ENCODE results near the gene NOA1. TPM values are rescaled to one million over a fixed set of nuclear protein-coding genes. Genes with fewer than 3 reads are reported as not detected.

NOA1 gene
- total RNA-seq = 10 to 100 TPM; 18.8 to 19.7 TPM

GRCh38 chr4:56977321-56978012 lies at the start of gene NOA1:
Gene NOA1 (minus strand): TSS chr4:56977606. CDS start chr4:56977585, 21 bp downstream.
- peak; percentile 85 for ATAC-seq (replicated peaks)
- Mint-ChIP-seq H3K27me3 (no peaks in the 10 kb centered on the region), H3K9me3 (no peaks in the 10 kb centered on the region), H3K4me1 (peaks cover 16% of the 10 kb centered on the region), H3K4me3 (peak within 1 kb of the TSS; percentile 100), H3K27ac (peak within 1 kb of the TSS; percentile 97), H3K36me3 (ENCODE audit: low read depth) (peaks cover 87% of the 10 kb centered on the region)

GRCh38 chr4:57023104-57023503 lies 45.7 kb upstream of the NOA1 start:
- H3K4me1 Mint-ChIP-seq = no peaks in the 10 kb centered on the region
- no peaks in the 10 kb centered on the region for H3K27me3 Mint-ChIP-seq
- no peaks in the 10 kb centered on the region for H3K9me3 Mint-ChIP-seq
- peaks cover 97% of the 10 kb centered on the region for H3K36me3 Mint-ChIP-seq (ENCODE audit: low read depth)
- H3K4me3 Mint-ChIP-seq = no peak overlapping the region
- no peak overlapping the region for H3K27ac Mint-ChIP-seq
- ATAC-seq (replicated peaks) = no peak

GRCh38 chr4:57020467-57021101 lies 43.2 kb upstream of the NOA1 start:
- Mint-ChIP-seq H3K9me3 (no peaks in the 10 kb centered on the region), H3K27me3 (no peaks in the 10 kb centered on the region), H3K27ac (no peak overlapping the region), H3K36me3 (ENCODE audit: low read depth) (peaks cover 99% of the 10 kb centered on the region), H3K4me3 (no peak overlapping the region), H3K4me1 (no peaks in the 10 kb centered on the region)
- ATAC-seq (replicated peaks) = no peak

GRCh38 chr4:57018980-57019379 lies 41.6 kb upstream of the NOA1 start:
- Mint-ChIP-seq H3K36me3 (ENCODE audit: low read depth) (peaks cover 99% of the 10 kb centered on the region), H3K4me3 (no peak overlapping the region), H3K9me3 (no peaks in the 10 kb centered on the region), H3K4me1 (no peaks in the 10 kb centered on the region), H3K27me3 (no peaks in the 10 kb centered on the region), H3K27ac (no peak overlapping the region)
- no peak for ATAC-seq (replicated peaks)

GRCh38 chr4:57013543-57014120 lies 36.2 kb upstream of the NOA1 start:
- no peak overlapping the region for H3K27ac Mint-ChIP-seq
- H3K36me3 Mint-ChIP-seq (ENCODE audit: low read depth) = peaks cover 97% of the 10 kb centered on the region
- H3K4me1 Mint-ChIP-seq = peaks cover 6% of the 10 kb centered on the region
- no peak overlapping the region for H3K4me3 Mint-ChIP-seq
- ATAC-seq (replicated peaks) = no peak
- H3K9me3 Mint-ChIP-seq = no peaks in the 10 kb centered on the region
- H3K27me3 Mint-ChIP-seq = no peaks in the 10 kb centered on the region

- Mint-ChIP-seq H3K36me3 (ENCODE audit: low read depth) (peaks cover 100% of the 10 kb centered on the region), H3K27ac (no peak overlapping the region), H3K27me3 (no peaks in the 10 kb centered on the region), H3K4me3 (no peak overlapping the region), H3K4me1 (peaks cover 6% of the 10 kb centered on the region), H3K9me3 (no peaks in the 10 kb centered on the region)
- ATAC-seq (replicated peaks) = no peak
Observed at GRCh38 chr4:56999751-57000150, 22.3 kb upstream of the NOA1 start.

- Mint-ChIP-seq H3K27ac (no peak overlapping the region), H3K27me3 (no peaks in the 10 kb centered on the region), H3K4me1 (peaks cover 16% of the 10 kb centered on the region), H3K4me3 (no peak overlapping the region), H3K36me3 (ENCODE audit: low read depth) (peaks cover 100% of the 10 kb centered on the region), H3K9me3 (no peaks in the 10 kb centered on the region)
- no peak for ATAC-seq (replicated peaks)
Observed at GRCh38 chr4:56995525-56995924, 18.1 kb upstream of the NOA1 start.

- ATAC-seq (replicated peaks) = no peak
- peaks cover 99% of the 10 kb centered on the region for H3K36me3 Mint-ChIP-seq (ENCODE audit: low read depth)
- H3K4me3 Mint-ChIP-seq = no peak overlapping the region
- H3K27me3 Mint-ChIP-seq = no peaks in the 10 kb centered on the region
- peaks cover 21% of the 10 kb centered on the region for H3K4me1 Mint-ChIP-seq
- H3K9me3 Mint-ChIP-seq = no peaks in the 10 kb centered on the region
- H3K27ac Mint-ChIP-seq = peak overlapping the region; percentile 73
Observed at GRCh38 chr4:56990109-56990905, 12.9 kb upstream of the NOA1 start.

GRCh38 chr4:56986952-56987351 lies 9.5 kb upstream of the NOA1 start:
- Mint-ChIP-seq H3K9me3 (no peaks in the 10 kb centered on the region), H3K36me3 (ENCODE audit: low read depth) (peaks cover 95% of the 10 kb centered on the region), H3K27me3 (no peaks in the 10 kb centered on the region), H3K27ac (no peak overlapping the region), H3K4me3 (no peak overlapping the region), H3K4me1 (peaks cover 41% of the 10 kb centered on the region)
- ATAC-seq (replicated peaks) = no peak

GRCh38 chr4:56986192-56986591 lies 8.8 kb upstream of the NOA1 start:
- Mint-ChIP-seq H3K4me3 (no peak overlapping the region), H3K4me1 (peaks cover 44% of the 10 kb centered on the region), H3K9me3 (no peaks in the 10 kb centered on the region), H3K27me3 (no peaks in the 10 kb centered on the region), H3K27ac (no peak overlapping the region), H3K36me3 (ENCODE audit: low read depth) (peaks cover 95% of the 10 kb centered on the region)
- no peak for ATAC-seq (replicated peaks)

- Mint-ChIP-seq H3K27me3 (no peaks in the 10 kb centered on the region), H3K4me3 (peak overlapping the region; percentile 100), H3K36me3 (ENCODE audit: low read depth) (peaks cover 90% of the 10 kb centered on the region), H3K27ac (peak overlapping the region; percentile 84), H3K4me1 (peaks cover 26% of the 10 kb centered on the region), H3K9me3 (no peaks in the 10 kb centered on the region)
- no peak for ATAC-seq (replicated peaks)
Observed at GRCh38 chr4:56981795-56982201, 4.4 kb upstream of the NOA1 start.

- peak overlapping the region; percentile 100 for H3K4me3 Mint-ChIP-seq
- H3K4me1 Mint-ChIP-seq = peaks cover 22% of the 10 kb centered on the region
- H3K27ac Mint-ChIP-seq = peak overlapping the region; percentile 97
- no peaks in the 10 kb centered on the region for H3K9me3 Mint-ChIP-seq
- ATAC-seq (replicated peaks) = no peak
- H3K27me3 Mint-ChIP-seq = no peaks in the 10 kb centered on the region
- peaks cover 86% of the 10 kb centered on the region for H3K36me3 Mint-ChIP-seq (ENCODE audit: low read depth)
Observed at GRCh38 chr4:56979421-56980072, 2.1 kb upstream of the NOA1 start.

GRCh38 chr4:56978750-56979303 lies 1.4 kb upstream of the NOA1 start, which contains the start of gene POLR2B:
Gene POLR2B (plus strand): TSS chr4:56978896. CDS start chr4:56978986, 90 bp downstream.
- peaks cover 19% of the 10 kb centered on the region for H3K4me1 Mint-ChIP-seq
- peak within 1 kb of the TSS; percentile 97 for H3K27ac Mint-ChIP-seq
- H3K4me3 Mint-ChIP-seq = peak within 1 kb of the TSS; percentile 100
- H3K27me3 Mint-ChIP-seq = no peaks in the 10 kb centered on the region
- H3K9me3 Mint-ChIP-seq = no peaks in the 10 kb centered on the region
- peaks cover 86% of the 10 kb centered on the region for H3K36me3 Mint-ChIP-seq (ENCODE audit: low read depth)
- ATAC-seq (replicated peaks) = peak; percentile 56
